GM21360 (cell line): Measurements from ENCODE around the gene RBMS3.
A peak's percentile ranks its signal among the peaks of the same experiment; 100 is the strongest.

Source experiments
- ATAC-seq: cut with Tn5 transposase; IDR thresholded peaks from one replicate; pipeline ENCODE4 v1.9.1; 2021; ENCODE audit warnings: mild to moderate bottlenecking, moderate library complexity; ENCODE audit not compliant: unreplicated experiment

Gene RBMS3

GRCh38 chr3:29919571-29919970 lies 638.7 kb downstream of the RBMS3 start:
- no peak for ATAC-seq

- ATAC-seq: no peak
Measured at GRCh38 chr3:29922992-29923746, 642.3 kb downstream of the RBMS3 start.

- no peak for ATAC-seq
Measured at GRCh38 chr3:29924783-29925561, 644.1 kb downstream of the RBMS3 start.

GRCh38 chr3:29926378-29926777 lies 645.5 kb downstream of the RBMS3 start:
- ATAC-seq: no peak

GRCh38 chr3:29932696-29933325 lies 651.9 kb downstream of the RBMS3 start:
- ATAC-seq: no peak

- no peak for ATAC-seq
Measured at GRCh38 chr3:29933802-29934490, 653.1 kb downstream of the RBMS3 start.

- ATAC-seq: no peak
Measured at GRCh38 chr3:29934751-29935150, 653.9 kb downstream of the RBMS3 start.

GRCh38 chr3:29936054-29936453 lies 655.2 kb downstream of the RBMS3 start:
- ATAC-seq: peak; percentile 94

GRCh38 chr3:29936766-29937165 lies 655.9 kb downstream of the RBMS3 start:
- no peak for ATAC-seq

- ATAC-seq: no peak
Measured at GRCh38 chr3:29937185-29937584, 656.3 kb downstream of the RBMS3 start.

GRCh38 chr3:29940759-29941323 lies 660.0 kb downstream of the RBMS3 start:
- no peak for ATAC-seq

GRCh38 chr3:29942297-29942696 lies 661.4 kb downstream of the RBMS3 start:
- no peak for ATAC-seq

- no peak for ATAC-seq
Measured at GRCh38 chr3:29949131-29949530, 668.3 kb downstream of the RBMS3 start.

- no peak for ATAC-seq
Measured at GRCh38 chr3:29949940-29950616, 669.2 kb downstream of the RBMS3 start.

GRCh38 chr3:29952431-29952830 lies 671.6 kb downstream of the RBMS3 start:
- ATAC-seq: no peak

- no peak for ATAC-seq
Measured at GRCh38 chr3:29955413-29955812, 674.5 kb downstream of the RBMS3 start.

- ATAC-seq: no peak
Measured at GRCh38 chr3:29958816-29959215, 677.9 kb downstream of the RBMS3 start.

GRCh38 chr3:29971895-29972294 lies 691.0 kb downstream of the RBMS3 start:
- no peak for ATAC-seq

- no peak for ATAC-seq
Measured at GRCh38 chr3:29972320-29972993, 691.6 kb downstream of the RBMS3 start.

- no peak for ATAC-seq
Measured at GRCh38 chr3:29973763-29974162, 692.9 kb downstream of the RBMS3 start.
